Erythroblast (primary cell): ENCODE results near the gene GTF2F2.

Source experiments
- GATA1 ChIP-seq: IDR thresholded peaks from 2 replicates; pipeline ENCODE4 v1.6.1; 2011; ENCODE audit warnings: low read depth, mild to moderate bottlenecking, control low read depth, low read length, moderate library complexity
- POLR2A ChIP-seq: IDR thresholded peaks from 2 replicates; pipeline ENCODE4 v1.6.1; 2011; ENCODE audit warnings: mild to moderate bottlenecking, low read length

DNA sequence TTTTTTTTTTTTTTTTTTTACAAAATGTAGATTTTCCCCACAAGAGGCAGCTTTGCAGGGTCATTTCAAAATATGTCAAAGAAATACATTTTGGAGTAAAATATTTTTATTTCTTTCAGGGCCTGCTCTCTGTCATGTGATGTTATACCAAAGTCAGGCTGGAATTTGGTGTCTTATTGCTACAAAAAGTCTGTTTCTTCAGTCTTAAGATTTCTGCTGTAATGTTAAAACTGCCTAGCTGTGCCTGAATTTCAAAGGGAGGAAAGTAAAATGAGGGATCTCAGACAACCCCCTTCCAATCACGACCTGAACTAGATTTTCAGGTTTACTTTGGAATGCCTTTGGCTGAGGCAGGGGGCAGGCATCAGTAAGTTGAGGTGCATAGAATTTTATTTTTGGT, 12.8 kb upstream of the GTF2F2 start:
- no peak for TF ChIP-seq POLR2A
- TF ChIP-seq GATA1: no peak
